Natural killer cell (primary cell): ENCODE measurements around the gene INS. TPM values are rescaled to one million over a fixed set of nuclear protein-coding genes. Genes with fewer than 3 reads are reported as not detected.

ENCODE experiments used
- ATAC-seq, 3 donors: fragments of 150-1000 bp in 2 of 3; fragments of 200-7000 bp in 1 of 3; cut with Tn5 transposase; 1 replicate in 1 of 3; 2 replicates in 2 of 3; pipeline ENCODE4 v1.10.0; 2021; ENCODE audit warnings: mild to moderate bottlenecking in 2 of 3, moderate library complexity in 2 of 3
- DNase-seq, 2 donors: peaks; one replicate each; pipeline versions ENCODE4 v3.0.0 to v3.0.0-alpha.2; 2013 to 2021; ENCODE audit warnings: mixed read lengths in 1 of 2
- H3K27ac ChIP-seq: one replicate; pipeline ENCODE4 v1.5.1; 2013; ENCODE audit warnings: mild to moderate bottlenecking, low read length
- H3K27me3 ChIP-seq: one replicate; pipeline ENCODE4 v1.6.1; 2013; ENCODE audit warnings: low read length; ENCODE audit not compliant: control insufficient read depth, insufficient read depth
- H3K36me3 ChIP-seq: one replicate; pipeline ENCODE4 v1.6.1; 2013; ENCODE audit warnings: low read length; ENCODE audit not compliant: control insufficient read depth, insufficient read depth
- H3K4me1 ChIP-seq: one replicate; pipeline ENCODE4 v1.6.1; 2013; ENCODE audit warnings: low read length; ENCODE audit not compliant: control insufficient read depth, insufficient read depth
- H3K4me3 ChIP-seq: one replicate; pipeline ENCODE4 v1.5.1; 2013; ENCODE audit warnings: low read length
- H3K9me3 ChIP-seq: one replicate; pipeline ENCODE4 v1.6.1; 2013; ENCODE audit warnings: low read length; ENCODE audit not compliant: control insufficient read depth, insufficient read depth
- H3K27ac Mint-ChIP-seq, 2 donors: one replicate each; pipeline ENCODE4 v1.8.0; 2022; ENCODE audit warnings: mild to moderate bottlenecking in 2 of 2, mixed read lengths in 2 of 2, moderate library complexity in 1 of 2
- H3K27me3 Mint-ChIP-seq, 2 donors: one replicate each; pipeline ENCODE4 v1.8.0; 2022; ENCODE audit warnings: low read depth in 2 of 2, mixed read lengths in 2 of 2
- H3K36me3 Mint-ChIP-seq: one replicate; pipeline ENCODE4 v1.8.0; 2022; ENCODE audit warnings: mixed read lengths
- H3K4me1 Mint-ChIP-seq, 2 donors: one replicate each; pipeline ENCODE4 v1.8.0; 2022; ENCODE audit warnings: mixed read lengths in 2 of 2
- H3K4me3 Mint-ChIP-seq: one replicate; pipeline ENCODE4 v1.8.0; 2022; ENCODE audit warnings: mild to moderate bottlenecking, moderate library complexity, mixed read lengths
- H3K9me3 Mint-ChIP-seq, 2 donors: one replicate each; pipeline ENCODE4 v1.8.0; 2022; ENCODE audit warnings: mixed read lengths in 2 of 2
- WGBS: methylation state at CpG from one replicate; pipeline ENCODE4 v1.1.7; 2013; ENCODE audit warnings: missing lambda C conversion rate; ENCODE audit not compliant: insufficient coverage; 5-methylcytosine and 5-hydroxymethylcytosine counted together
- intact Hi-C: fragments of 100-400 bp; cut with micrococcal nuclease; formaldehyde crosslinking; loops from one replicate; pipeline ENCODE4 v1.14.2; 2022
- total RNA-seq, 4 donors: library from RNA; stranded (reverse); fragments of 120-200 nt in 1 of 4; gene quantifications; one replicate each; pipeline versions ENCODE4 v1.2.3 to v1.2.4, GENCODE V29; 2013 to 2022
- TF ChIP-seq, protein P1 (sequence below): fragments of 200-600 bp; IDR thresholded peaks from one replicate; pipeline ENCODE4 v1.8.0; 2022; ENCODE audit warnings: antibody characterized with exemption

INS gene
- total RNA-seq, 3 donors from 2014 or later (not counting 1 experiment from before 2014, with no cell fraction given): not detected

DNA sequence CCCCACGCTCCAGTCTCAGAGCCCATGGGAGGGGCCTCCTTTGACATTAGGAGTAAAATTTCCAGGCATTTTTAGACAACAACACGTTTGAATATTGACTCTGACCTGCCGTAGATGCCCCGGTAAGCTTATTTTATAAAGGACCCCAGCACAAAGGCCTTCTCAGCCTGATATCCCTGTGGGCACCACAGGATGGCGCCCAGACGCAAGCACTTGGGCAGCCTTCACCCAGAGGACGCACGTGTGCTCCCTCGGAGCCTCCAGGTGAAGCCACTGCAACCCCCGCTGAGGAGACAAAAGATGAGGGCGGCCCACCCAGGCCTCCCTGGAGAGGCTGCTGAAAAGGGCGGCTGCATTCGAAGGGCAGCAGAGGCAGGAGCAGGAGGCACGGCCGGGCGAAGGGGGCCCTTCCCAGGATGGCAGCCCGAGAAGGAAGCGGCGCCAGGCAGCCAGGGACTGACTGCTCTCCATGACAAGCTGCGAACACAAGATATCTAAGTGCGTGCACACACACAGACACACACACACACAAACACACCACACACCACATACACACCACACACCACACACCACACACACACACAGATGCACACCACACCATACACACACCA is 25.8 kb upstream of the INS start:
- WGBS: 11% methylated on average over 21 of the region's 21 CpGs
- H3K4me1 Mint-ChIP-seq: peaks cover 0 to 5% of the 10 kb centered on the region in 2 donors

DNA sequence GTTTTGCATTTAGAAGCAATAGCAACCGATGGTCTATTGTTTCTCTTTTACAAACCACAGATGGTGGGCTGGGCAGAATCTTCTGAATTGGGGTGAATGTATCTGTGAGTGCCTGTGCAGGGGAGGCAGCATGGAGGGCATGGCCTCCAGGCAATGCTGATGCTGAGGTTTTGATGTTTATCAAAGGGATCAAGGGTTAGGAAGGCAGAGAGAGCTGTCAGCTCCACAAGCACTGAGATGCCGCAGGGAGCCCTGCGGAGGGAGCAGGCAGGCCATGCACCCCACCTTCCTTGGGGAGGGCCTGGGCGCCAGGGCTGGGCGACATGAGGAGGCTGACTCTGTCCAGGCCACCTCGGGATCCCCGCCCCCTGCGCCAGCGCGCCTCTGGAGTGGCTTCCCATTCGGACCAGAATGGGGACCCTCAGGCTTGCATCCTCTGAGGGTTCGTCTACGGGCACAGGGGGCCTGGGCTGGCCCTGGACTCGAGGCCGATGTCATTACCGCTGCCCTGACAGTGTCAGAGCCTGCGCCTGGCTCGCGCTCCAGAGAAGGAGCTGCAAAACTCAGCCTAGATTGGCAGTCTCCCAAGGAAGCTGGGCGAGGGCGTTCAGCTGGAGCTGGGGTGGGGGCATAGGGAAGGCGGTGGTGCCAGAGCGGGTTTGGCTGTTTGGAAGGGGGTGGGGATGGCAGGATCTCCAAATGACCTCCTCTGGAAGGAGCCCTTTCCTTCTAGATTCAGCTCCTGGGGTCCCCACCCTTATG is 24.5 kb upstream of the INS start:
- Mint-ChIP-seq H3K4me3 (no peak overlapping the region), H3K4me1 (no peaks in the 10 kb centered on the region), H3K27ac (no peak overlapping the region), H3K27me3 (peaks cover 12 to 15% of the 10 kb centered on the region in 2 donors), H3K9me3 (no peaks in the 10 kb centered on the region), H3K36me3 (no peaks in the 10 kb centered on the region)
- no peak for DNase-seq
- intact Hi-C loops: loop anchor here (1.0 kb wide), 1 partner anchor 235 kb away; no protein-coding TSS in a partner anchor
- Histone ChIP-seq H3K27ac (no peak overlapping the region), H3K27me3 (no peaks in the 10 kb centered on the region), H3K4me1 (peaks cover 9% of the 10 kb centered on the region), H3K4me3 (no peak overlapping the region), H3K9me3 (no peaks in the 10 kb centered on the region), H3K36me3 (no peaks in the 10 kb centered on the region)
- WGBS: 85% methylated on average over 23 of the region's 23 CpGs
- TF ChIP-seq, protein P1, sequence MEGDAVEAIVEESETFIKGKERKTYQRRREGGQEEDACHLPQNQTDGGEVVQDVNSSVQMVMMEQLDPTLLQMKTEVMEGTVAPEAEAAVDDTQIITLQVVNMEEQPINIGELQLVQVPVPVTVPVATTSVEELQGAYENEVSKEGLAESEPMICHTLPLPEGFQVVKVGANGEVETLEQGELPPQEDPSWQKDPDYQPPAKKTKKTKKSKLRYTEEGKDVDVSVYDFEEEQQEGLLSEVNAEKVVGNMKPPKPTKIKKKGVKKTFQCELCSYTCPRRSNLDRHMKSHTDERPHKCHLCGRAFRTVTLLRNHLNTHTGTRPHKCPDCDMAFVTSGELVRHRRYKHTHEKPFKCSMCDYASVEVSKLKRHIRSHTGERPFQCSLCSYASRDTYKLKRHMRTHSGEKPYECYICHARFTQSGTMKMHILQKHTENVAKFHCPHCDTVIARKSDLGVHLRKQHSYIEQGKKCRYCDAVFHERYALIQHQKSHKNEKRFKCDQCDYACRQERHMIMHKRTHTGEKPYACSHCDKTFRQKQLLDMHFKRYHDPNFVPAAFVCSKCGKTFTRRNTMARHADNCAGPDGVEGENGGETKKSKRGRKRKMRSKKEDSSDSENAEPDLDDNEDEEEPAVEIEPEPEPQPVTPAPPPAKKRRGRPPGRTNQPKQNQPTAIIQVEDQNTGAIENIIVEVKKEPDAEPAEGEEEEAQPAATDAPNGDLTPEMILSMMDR: no peak
- ATAC-seq: no peak

More for the DNA sequence above, 25.8 kb upstream of the INS start:
- peak; percentile 76 to 98 (median 92) for ATAC-seq
- Histone ChIP-seq H3K36me3 (no peaks in the 10 kb centered on the region), H3K27ac (no peak overlapping the region), H3K4me1 (peaks cover 17% of the 10 kb centered on the region), H3K27me3 (no peaks in the 10 kb centered on the region), H3K4me3 (no peak overlapping the region), H3K9me3 (no peaks in the 10 kb centered on the region)
- H3K27ac Mint-ChIP-seq: no peak overlapping the region
- no peaks in the 10 kb centered on the region for H3K9me3 Mint-ChIP-seq
- intact Hi-C loops: loop anchor here (1.0 kb wide), 1 partner anchor 234 kb away; no protein-coding TSS in a partner anchor
- H3K4me3 Mint-ChIP-seq: no peak overlapping the region
- DNase-seq: peak; percentile 51 to 77
- H3K27me3 Mint-ChIP-seq: peaks cover 15 to 18% of the 10 kb centered on the region in 2 donors
- H3K36me3 Mint-ChIP-seq: no peaks in the 10 kb centered on the region
- TF ChIP-seq, protein P1: peak; percentile 76

DNA sequence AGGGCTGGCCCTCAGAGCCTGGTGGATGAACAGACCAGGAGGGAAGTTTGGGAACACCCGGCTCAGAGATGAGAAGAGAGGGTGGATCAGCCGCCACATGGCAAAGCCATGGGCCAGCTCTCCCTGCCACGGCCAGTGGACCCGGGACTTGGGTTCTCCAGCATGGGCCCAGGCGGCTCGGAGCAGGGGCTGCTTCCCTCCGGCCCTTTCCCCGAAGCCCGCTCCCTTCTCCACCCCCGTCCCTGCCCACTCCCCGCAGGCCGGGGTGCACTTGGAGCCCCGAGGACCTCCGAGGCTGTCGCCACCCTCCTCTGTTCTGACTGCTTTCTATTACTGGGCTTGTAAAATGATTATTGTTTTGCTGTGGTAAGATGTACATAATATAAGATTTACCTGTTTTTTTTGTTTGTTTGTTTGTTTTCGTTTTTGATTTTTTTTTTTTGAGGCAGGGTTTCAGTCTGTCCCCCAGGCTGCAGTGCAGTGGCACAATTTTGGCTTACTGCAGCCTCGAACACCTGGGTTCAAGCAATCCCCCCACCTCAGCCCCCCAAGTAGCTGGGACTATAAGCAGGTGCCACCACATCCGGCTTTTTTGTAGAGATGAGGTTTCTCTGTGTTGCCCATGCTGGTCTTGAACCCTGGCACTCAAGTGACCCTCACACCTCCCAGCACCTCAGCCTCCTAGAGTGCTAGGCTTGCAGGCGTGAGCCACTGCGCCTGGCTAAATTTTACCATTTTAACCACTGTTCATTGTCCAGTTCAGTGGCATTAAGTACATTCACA is 21.9 kb upstream of the INS start:
- Histone ChIP-seq H3K4me3 (no peak overlapping the region), H3K27ac (no peak overlapping the region), H3K4me1 (peaks cover 9% of the 10 kb centered on the region), H3K36me3 (no peaks in the 10 kb centered on the region), H3K9me3 (no peaks in the 10 kb centered on the region), H3K27me3 (no peaks in the 10 kb centered on the region)
- DNase-seq (no peak), ATAC-seq (no peak)
- Mint-ChIP-seq H3K27me3 (peaks cover 9% of the 10 kb centered on the region in 2 donors), H3K4me1 (no peaks in the 10 kb centered on the region), H3K27ac (no peak overlapping the region), H3K9me3 (no peaks in the 10 kb centered on the region), H3K36me3 (no peaks in the 10 kb centered on the region), H3K4me3 (no peak overlapping the region)
- intact Hi-C loops: no loop called here
- 90% methylated on average over 19 of the region's 20 CpGs for WGBS
- TF ChIP-seq, protein P1: no peak
